GM23338 (cell line): ENCODE measurements around the gene STX11. TPM values are rescaled to one million over a fixed set of nuclear protein-coding genes. Genes with fewer than 3 reads are reported as not detected.

Experiments used
- ATAC-seq: fragments of 200-7000 bp; cut with Tn5 transposase; 3 replicates; pipeline ENCODE4 v1.9.1; 2020
- DNase-seq: peaks from one replicate; pipeline ENCODE4 v3.0.0-alpha.2; 2015; ENCODE audit warnings: low spot score
- H2AFZ ChIP-seq: fragments of 200-600 bp; sonication (generic); 2 replicates; pipeline ENCODE4 v1.8.0; 2016; ENCODE audit warnings: antibody characterized with exemption, mild to moderate bottlenecking, moderate library complexity
- H3F3A ChIP-seq: fragments of 200-600 bp; sonication (generic); replicated peaks from 2 replicates; pipeline ENCODE4 v1.8.0; 2017; ENCODE audit warnings: antibody characterized with exemption, mixed run types, low read depth
- H3K27ac ChIP-seq: fragments of 200-600 bp; sonication (generic); 2 replicates; pipeline ENCODE4 v1.6.1; 2016; ENCODE audit warnings: low read depth
- H3K27me3 ChIP-seq: fragments of 200-600 bp; sonication (generic); 2 replicates; pipeline ENCODE4 v1.8.0; 2016; ENCODE audit warnings: mild to moderate bottlenecking, mixed run types, moderate library complexity; ENCODE audit not compliant: insufficient read depth
- H3K36me3 ChIP-seq: fragments of 200-600 bp; sonication (generic); 2 replicates; pipeline ENCODE4 v1.8.0; 2016; ENCODE audit warnings: mild to moderate bottlenecking; ENCODE audit not compliant: insufficient read depth
- H3K4me1 ChIP-seq: fragments of 200-600 bp; sonication (generic); 2 replicates; pipeline ENCODE4 v1.8.0; 2016; ENCODE audit warnings: mild to moderate bottlenecking, moderate library complexity; ENCODE audit not compliant: insufficient read depth
- H3K4me2 ChIP-seq: fragments of 200-600 bp; sonication (generic); 2 replicates; pipeline ENCODE4 v1.7.1; 2017; ENCODE audit warnings: mixed run types
- H3K4me3 ChIP-seq: fragments of 200-600 bp; sonication (generic); 2 replicates; pipeline ENCODE4 v1.6.1; 2016; ENCODE audit warnings: mixed run types
- H3K79me2 ChIP-seq: fragments of 200-600 bp; sonication (generic); replicated peaks from 2 replicates; pipeline ENCODE4 v1.8.0; 2017; ENCODE audit warnings: mild to moderate bottlenecking; ENCODE audit not compliant: insufficient read depth
- H3K9me2 ChIP-seq: fragments of 200-600 bp; sonication (generic); 2 replicates; pipeline ENCODE4 v1.8.0; 2017; ENCODE audit not compliant: insufficient read depth
- H4K20me1 ChIP-seq: fragments of 200-600 bp; sonication (generic); replicated peaks from 2 replicates; pipeline ENCODE4 v1.8.0; 2017; ENCODE audit warnings: mild to moderate bottlenecking; ENCODE audit not compliant: insufficient read depth
- H3K27ac Mint-ChIP-seq: 2 replicates; pipeline ENCODE4 v1.8.0; 2020; ENCODE audit warnings: inconsistent platforms, mild to moderate bottlenecking, moderate library complexity, mixed read lengths
- H3K27me3 Mint-ChIP-seq: 3 replicates; pipeline ENCODE4 v1.8.0; 2022; ENCODE audit warnings: low read depth, mild to moderate bottlenecking, moderate library complexity, mixed read lengths, inconsistent platforms; ENCODE audit not compliant: insufficient read depth, poor library complexity
- H3K36me3 Mint-ChIP-seq: 3 replicates; pipeline ENCODE4 v1.8.0; 2021; ENCODE audit warnings: low read depth, mild to moderate bottlenecking, inconsistent platforms, moderate library complexity, mixed read lengths
- H3K4me1 Mint-ChIP-seq: 3 replicates; pipeline ENCODE4 v1.8.0; 2020; ENCODE audit warnings: mild to moderate bottlenecking, inconsistent platforms, mixed read lengths
- H3K4me3 Mint-ChIP-seq: 3 replicates; pipeline ENCODE4 v1.8.0; 2021; ENCODE audit warnings: moderate library complexity, mild to moderate bottlenecking, inconsistent platforms, mixed read lengths
- H3K9me3 Mint-ChIP-seq: 3 replicates; pipeline ENCODE4 v1.8.0; 2020; ENCODE audit warnings: moderate library complexity, mild to moderate bottlenecking, inconsistent platforms, mixed read lengths
- CREB1 ChIP-seq: fragments of 250-450 bp; sonication (Bioruptor Pico); IDR thresholded peaks from 2 replicates; pipeline ENCODE4 v1.5.0; 2020; ENCODE audit warnings: low read depth, mild to moderate bottlenecking, moderate library complexity
- EZH2 ChIP-seq: fragments of 200-600 bp; sonication (generic); IDR thresholded peaks from one replicate; pipeline ENCODE4 v1.8.0; 2017; ENCODE audit warnings: antibody characterized with exemption, mild to moderate bottlenecking, low read depth; ENCODE audit not compliant: unreplicated experiment
- EZH2phosphoT487 ChIP-seq: fragments of 200-600 bp; sonication (generic); IDR thresholded peaks from one replicate; pipeline ENCODE4 v1.8.1; 2018; ENCODE audit warnings: antibody characterized with exemption; ENCODE audit not compliant: unreplicated experiment
- JUNB ChIP-seq: IDR thresholded peaks from one replicate; pipeline ENCODE4 v1.6.1; 2016; ENCODE audit warnings: antibody characterized with exemption; ENCODE audit not compliant: unreplicated experiment
- NANOG ChIP-seq: IDR thresholded peaks from 2 replicates; pipeline ENCODE4 v1.6.1; 2016; ENCODE audit warnings: antibody characterized with exemption, borderline replicate concordance
- POLR2AphosphoS5 ChIP-seq: IDR thresholded peaks from 2 replicates; pipeline ENCODE4 v1.6.1; 2016; ENCODE audit warnings: antibody characterized with exemption, low read depth
- STAT1 ChIP-seq: IDR thresholded peaks from one replicate; pipeline ENCODE4 v1.6.1; 2016; ENCODE audit warnings: antibody characterized with exemption; ENCODE audit not compliant: unreplicated experiment
- ZNF114 ChIP-seq: fragments of 250-450 bp; sonication (Bioruptor Pico); IDR thresholded peaks from 2 replicates; pipeline ENCODE4 v1.5.0; 2020; ENCODE audit warnings: mild to moderate bottlenecking, moderate library complexity
- ZNF331 ChIP-seq: fragments of 250-450 bp; sonication (Bioruptor Pico); IDR thresholded peaks from 2 replicates; pipeline ENCODE4 v1.5.0; 2020; ENCODE audit warnings: low read depth, mild to moderate bottlenecking, moderate library complexity
- polyA plus RNA-seq: library from polyadenylated mRNA; unstranded; fragments of >200 nt; fragmentation: Nextera tagmentation; extraction: Ambion mirVana; gene quantifications from 2 replicates; pipeline ENCODE4 v1.2.1, GENCODE V29; 2016
- total RNA-seq: library from RNA; depleted of rRNA; stranded (reverse); fragments of >200 nt; shearing (Covaris generic); gene quantifications from 2 replicates; pipeline ENCODE4 v1.2.3, GENCODE V29; 2014
- TF ChIP-seq, protein P1 (sequence below): IDR thresholded peaks from 2 replicates; pipeline ENCODE4 v1.6.1; 2016; ENCODE audit warnings: antibody characterized with exemption
- TF ChIP-seq, protein P2 (sequence below), 2 experiments: fragments of 200-600 bp in 1 of 2; sonication (generic) in 1 of 2; conservative IDR thresholded peaks; 2 replicates each; pipeline versions ENCODE4 v1.5.1 to v1.6.1; 2016 to 2017; ENCODE audit warnings: antibody characterized with exemption in 2 of 2, low read depth in 2 of 2, mild to moderate bottlenecking in 2 of 2, moderate library complexity in 1 of 2
- TF ChIP-seq, protein P3 (sequence below): IDR thresholded peaks from one replicate; pipeline ENCODE4 v1.6.1; 2018; ENCODE audit warnings: antibody characterized with exemption; ENCODE audit not compliant: unreplicated experiment
- TF ChIP-seq, protein P4 (sequence below): fragments of 250-450 bp; sonication (Bioruptor Pico); IDR thresholded peaks from 2 replicates; pipeline ENCODE4 v1.5.0; 2020; ENCODE audit warnings: mild to moderate bottlenecking, moderate library complexity

STX11 gene
- total and polyA plus RNA-seq, 2 experiments from 2014 or later, result 0.35 to 0.52 TPM

DNA sequence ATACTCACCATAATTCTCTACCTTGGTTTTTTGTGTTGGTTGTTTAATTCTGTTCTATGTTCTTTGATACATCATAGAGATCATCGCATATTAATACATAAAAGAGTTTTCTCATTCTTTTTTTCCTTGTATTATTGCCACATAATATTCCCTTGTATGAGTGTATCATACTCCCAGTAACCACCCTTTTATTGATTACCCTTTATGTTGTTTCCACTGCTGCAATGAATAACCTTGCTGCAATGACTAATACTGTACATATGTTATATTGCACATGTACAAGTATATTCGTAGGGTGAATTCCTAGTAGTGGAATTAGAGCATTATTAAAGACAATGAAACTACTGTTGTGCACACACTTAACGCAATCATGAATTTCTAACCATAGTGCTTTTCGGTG, 45.8 kb upstream of the STX11 start:
- Histone ChIP-seq H3K4me2 (no peak overlapping the region), H3K79me2 (no peaks in the 10 kb centered on the region), H3K9me2 (no peaks in the 10 kb centered on the region), H3K27me3 (no peaks in the 10 kb centered on the region), H2AFZ (no peak overlapping the region), H3K36me3 (no peaks in the 10 kb centered on the region), H3K4me1 (no peaks in the 10 kb centered on the region), H3F3A (no peaks in the 10 kb centered on the region), H3K27ac (no peak overlapping the region), H3K4me3 (no peak overlapping the region), H4K20me1 (no peaks in the 10 kb centered on the region)
- H3K36me3 Mint-ChIP-seq, result no peaks in the 10 kb centered on the region
- ATAC-seq (no peak), DNase-seq (no peak)
- TF ChIP-seq STAT1 (no peak), CREB1 (CRISPR knock-in tag) (no peak), EZH2phosphoT487 (no peak), ZNF114 (no peak), EZH2 (no peak), ZNF331 (CRISPR knock-in tag) (no peak), JUNB (no peak), NANOG (no peak), POLR2AphosphoS5 (no peak)
- TF ChIP-seq, protein P1, sequence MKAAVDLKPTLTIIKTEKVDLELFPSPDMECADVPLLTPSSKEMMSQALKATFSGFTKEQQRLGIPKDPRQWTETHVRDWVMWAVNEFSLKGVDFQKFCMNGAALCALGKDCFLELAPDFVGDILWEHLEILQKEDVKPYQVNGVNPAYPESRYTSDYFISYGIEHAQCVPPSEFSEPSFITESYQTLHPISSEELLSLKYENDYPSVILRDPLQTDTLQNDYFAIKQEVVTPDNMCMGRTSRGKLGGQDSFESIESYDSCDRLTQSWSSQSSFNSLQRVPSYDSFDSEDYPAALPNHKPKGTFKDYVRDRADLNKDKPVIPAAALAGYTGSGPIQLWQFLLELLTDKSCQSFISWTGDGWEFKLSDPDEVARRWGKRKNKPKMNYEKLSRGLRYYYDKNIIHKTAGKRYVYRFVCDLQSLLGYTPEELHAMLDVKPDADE, result no peak
- TF ChIP-seq, protein P2, sequence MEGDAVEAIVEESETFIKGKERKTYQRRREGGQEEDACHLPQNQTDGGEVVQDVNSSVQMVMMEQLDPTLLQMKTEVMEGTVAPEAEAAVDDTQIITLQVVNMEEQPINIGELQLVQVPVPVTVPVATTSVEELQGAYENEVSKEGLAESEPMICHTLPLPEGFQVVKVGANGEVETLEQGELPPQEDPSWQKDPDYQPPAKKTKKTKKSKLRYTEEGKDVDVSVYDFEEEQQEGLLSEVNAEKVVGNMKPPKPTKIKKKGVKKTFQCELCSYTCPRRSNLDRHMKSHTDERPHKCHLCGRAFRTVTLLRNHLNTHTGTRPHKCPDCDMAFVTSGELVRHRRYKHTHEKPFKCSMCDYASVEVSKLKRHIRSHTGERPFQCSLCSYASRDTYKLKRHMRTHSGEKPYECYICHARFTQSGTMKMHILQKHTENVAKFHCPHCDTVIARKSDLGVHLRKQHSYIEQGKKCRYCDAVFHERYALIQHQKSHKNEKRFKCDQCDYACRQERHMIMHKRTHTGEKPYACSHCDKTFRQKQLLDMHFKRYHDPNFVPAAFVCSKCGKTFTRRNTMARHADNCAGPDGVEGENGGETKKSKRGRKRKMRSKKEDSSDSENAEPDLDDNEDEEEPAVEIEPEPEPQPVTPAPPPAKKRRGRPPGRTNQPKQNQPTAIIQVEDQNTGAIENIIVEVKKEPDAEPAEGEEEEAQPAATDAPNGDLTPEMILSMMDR (conservative IDR thresholded peaks at IDR 0.05; ENCODE audit: low read depth in 2 of 2), result no peak
- TF ChIP-seq, protein P3, sequence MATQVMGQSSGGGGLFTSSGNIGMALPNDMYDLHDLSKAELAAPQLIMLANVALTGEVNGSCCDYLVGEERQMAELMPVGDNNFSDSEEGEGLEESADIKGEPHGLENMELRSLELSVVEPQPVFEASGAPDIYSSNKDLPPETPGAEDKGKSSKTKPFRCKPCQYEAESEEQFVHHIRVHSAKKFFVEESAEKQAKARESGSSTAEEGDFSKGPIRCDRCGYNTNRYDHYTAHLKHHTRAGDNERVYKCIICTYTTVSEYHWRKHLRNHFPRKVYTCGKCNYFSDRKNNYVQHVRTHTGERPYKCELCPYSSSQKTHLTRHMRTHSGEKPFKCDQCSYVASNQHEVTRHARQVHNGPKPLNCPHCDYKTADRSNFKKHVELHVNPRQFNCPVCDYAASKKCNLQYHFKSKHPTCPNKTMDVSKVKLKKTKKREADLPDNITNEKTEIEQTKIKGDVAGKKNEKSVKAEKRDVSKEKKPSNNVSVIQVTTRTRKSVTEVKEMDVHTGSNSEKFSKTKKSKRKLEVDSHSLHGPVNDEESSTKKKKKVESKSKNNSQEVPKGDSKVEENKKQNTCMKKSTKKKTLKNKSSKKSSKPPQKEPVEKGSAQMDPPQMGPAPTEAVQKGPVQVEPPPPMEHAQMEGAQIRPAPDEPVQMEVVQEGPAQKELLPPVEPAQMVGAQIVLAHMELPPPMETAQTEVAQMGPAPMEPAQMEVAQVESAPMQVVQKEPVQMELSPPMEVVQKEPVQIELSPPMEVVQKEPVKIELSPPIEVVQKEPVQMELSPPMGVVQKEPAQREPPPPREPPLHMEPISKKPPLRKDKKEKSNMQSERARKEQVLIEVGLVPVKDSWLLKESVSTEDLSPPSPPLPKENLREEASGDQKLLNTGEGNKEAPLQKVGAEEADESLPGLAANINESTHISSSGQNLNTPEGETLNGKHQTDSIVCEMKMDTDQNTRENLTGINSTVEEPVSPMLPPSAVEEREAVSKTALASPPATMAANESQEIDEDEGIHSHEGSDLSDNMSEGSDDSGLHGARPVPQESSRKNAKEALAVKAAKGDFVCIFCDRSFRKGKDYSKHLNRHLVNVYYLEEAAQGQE, result no peak
- TF ChIP-seq, protein P4, sequence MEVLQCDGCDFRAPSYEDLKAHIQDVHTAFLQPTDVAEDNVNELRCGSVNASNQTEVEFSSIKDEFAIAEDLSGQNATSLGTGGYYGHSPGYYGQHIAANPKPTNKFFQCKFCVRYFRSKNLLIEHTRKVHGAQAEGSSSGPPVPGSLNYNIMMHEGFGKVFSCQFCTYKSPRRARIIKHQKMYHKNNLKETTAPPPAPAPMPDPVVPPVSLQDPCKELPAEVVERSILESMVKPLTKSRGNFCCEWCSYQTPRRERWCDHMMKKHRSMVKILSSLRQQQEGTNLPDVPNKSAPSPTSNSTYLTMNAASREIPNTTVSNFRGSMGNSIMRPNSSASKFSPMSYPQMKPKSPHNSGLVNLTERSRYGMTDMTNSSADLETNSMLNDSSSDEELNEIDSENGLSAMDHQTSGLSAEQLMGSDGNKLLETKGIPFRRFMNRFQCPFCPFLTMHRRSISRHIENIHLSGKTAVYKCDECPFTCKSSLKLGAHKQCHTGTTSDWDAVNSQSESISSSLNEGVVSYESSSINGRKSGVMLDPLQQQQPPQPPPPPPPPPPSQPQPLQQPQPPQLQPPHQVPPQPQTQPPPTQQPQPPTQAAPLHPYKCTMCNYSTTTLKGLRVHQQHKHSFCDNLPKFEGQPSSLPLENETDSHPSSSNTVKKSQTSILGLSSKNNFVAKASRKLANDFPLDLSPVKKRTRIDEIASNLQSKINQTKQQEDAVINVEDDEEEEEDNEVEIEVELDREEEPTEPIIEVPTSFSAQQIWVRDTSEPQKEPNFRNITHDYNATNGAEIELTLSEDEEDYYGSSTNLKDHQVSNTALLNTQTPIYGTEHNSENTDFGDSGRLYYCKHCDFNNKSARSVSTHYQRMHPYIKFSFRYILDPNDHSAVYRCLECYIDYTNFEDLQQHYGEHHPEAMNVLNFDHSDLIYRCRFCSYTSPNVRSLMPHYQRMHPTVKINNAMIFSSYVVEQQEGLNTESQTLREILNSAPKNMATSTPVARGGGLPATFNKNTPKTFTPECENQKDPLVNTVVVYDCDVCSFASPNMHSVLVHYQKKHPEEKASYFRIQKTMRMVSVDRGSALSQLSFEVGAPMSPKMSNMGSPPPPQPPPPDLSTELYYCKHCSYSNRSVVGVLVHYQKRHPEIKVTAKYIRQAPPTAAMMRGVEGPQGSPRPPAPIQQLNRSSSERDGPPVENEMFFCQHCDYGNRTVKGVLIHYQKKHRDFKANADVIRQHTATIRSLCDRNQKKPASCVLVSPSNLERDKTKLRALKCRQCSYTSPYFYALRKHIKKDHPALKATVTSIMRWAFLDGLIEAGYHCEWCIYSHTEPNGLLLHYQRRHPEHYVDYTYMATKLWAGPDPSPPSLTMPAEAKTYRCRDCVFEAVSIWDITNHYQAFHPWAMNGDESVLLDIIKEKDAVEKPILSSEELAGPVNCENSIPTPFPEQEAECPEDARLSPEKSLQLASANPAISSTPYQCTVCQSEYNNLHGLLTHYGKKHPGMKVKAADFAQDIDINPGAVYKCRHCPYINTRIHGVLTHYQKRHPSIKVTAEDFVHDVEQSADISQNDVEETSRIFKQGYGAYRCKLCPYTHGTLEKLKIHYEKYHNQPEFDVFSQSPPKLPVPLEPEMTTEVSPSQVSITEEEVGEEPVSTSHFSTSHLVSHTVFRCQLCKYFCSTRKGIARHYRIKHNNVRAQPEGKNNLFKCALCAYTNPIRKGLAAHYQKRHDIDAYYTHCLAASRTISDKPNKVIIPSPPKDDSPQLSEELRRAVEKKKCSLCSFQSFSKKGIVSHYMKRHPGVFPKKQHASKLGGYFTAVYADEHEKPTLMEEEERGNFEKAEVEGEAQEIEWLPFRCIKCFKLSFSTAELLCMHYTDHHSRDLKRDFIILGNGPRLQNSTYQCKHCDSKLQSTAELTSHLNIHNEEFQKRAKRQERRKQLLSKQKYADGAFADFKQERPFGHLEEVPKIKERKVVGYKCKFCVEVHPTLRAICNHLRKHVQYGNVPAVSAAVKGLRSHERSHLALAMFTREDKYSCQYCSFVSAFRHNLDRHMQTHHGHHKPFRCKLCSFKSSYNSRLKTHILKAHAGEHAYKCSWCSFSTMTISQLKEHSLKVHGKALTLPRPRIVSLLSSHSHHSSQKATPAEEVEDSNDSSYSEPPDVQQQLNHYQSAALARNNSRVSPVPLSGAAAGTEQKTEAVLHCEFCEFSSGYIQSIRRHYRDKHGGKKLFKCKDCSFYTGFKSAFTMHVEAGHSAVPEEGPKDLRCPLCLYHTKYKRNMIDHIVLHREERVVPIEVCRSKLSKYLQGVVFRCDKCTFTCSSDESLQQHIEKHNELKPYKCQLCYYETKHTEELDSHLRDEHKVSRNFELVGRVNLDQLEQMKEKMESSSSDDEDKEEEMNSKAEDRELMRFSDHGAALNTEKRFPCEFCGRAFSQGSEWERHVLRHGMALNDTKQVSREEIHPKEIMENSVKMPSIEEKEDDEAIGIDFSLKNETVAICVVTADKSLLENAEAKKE, result no peak
- H3K27me3 Mint-ChIP-seq, result peaks cover 4% of the 10 kb centered on the region
- no peaks in the 10 kb centered on the region for H3K9me3 Mint-ChIP-seq
- H3K4me3 Mint-ChIP-seq, result no peak overlapping the region
- H3K4me1 Mint-ChIP-seq, result no peaks in the 10 kb centered on the region
- H3K27ac Mint-ChIP-seq, result no peak overlapping the region
